Measurements from ENCODE around the gene SLC25A29. TPM values are rescaled to one million over a fixed set of nuclear protein-coding genes. Genes with fewer than 3 reads are reported as not detected.
A peak's percentile ranks its signal among the peaks of the same experiment; 100 is the strongest.

SLC25A29 gene
- total and polyA plus RNA-seq, 2 of the 4 experiments (the other 2 are of a cell fraction), result 6.5 to 37.7 TPM

GRCh38 chr14:100317389-100317788 lies 11.1 kb upstream of the SLC25A29 start:
- TF ChIP-seq MAFK (IDR thresholded peaks at IDR 0.05; ENCODE audit: low read depth, low read length) (no peak), POLR2A (IDR thresholded peaks at IDR 0.05; ENCODE audit: low read depth, low read length) (no peak), RCOR1 (IDR thresholded peaks at IDR 0.05; ENCODE audit: insufficient replicate concordance, low read length) (no peak), RAD21 (IDR thresholded peaks at IDR 0.05; ENCODE audit: low read length) (no peak)
- TF ChIP-seq, protein P1, sequence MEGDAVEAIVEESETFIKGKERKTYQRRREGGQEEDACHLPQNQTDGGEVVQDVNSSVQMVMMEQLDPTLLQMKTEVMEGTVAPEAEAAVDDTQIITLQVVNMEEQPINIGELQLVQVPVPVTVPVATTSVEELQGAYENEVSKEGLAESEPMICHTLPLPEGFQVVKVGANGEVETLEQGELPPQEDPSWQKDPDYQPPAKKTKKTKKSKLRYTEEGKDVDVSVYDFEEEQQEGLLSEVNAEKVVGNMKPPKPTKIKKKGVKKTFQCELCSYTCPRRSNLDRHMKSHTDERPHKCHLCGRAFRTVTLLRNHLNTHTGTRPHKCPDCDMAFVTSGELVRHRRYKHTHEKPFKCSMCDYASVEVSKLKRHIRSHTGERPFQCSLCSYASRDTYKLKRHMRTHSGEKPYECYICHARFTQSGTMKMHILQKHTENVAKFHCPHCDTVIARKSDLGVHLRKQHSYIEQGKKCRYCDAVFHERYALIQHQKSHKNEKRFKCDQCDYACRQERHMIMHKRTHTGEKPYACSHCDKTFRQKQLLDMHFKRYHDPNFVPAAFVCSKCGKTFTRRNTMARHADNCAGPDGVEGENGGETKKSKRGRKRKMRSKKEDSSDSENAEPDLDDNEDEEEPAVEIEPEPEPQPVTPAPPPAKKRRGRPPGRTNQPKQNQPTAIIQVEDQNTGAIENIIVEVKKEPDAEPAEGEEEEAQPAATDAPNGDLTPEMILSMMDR (conservative IDR thresholded peaks at IDR 0.05; ENCODE audit: low read depth, low read length), result no peak
- H3K9me3 ChIP-seq (ENCODE audit: control insufficient read depth, insufficient read depth, low read length), result no peaks in the 10 kb centered on the region

More at GRCh38 chr14:100317389-100317788, 11.1 kb upstream of the SLC25A29 start:
- no peak overlapping the region for H3K4me3 ChIP-seq (ENCODE audit: insufficient read depth, low read depth, low read length)
- no peak overlapping the region for H2BK15ac ChIP-seq (ENCODE audit: low read depth, low read length)
- peaks cover 5% of the 10 kb centered on the region; the same call in 1 of the 2 replicates for H3K4me1 ChIP-seq (ENCODE audit: control insufficient read depth, insufficient read depth, low read length)
- no peak overlapping the region for H3K18ac ChIP-seq (ENCODE audit: low read depth, low read length)
- no peaks in the 10 kb centered on the region for H3K27me3 ChIP-seq (ENCODE audit: control insufficient read depth, insufficient read depth, low read length)
- POLR2A ChIA-PET (ENCODE audit: unreplicated experiment), result no interaction called here
- H3K4ac ChIP-seq (ENCODE audit: low read depth, low read length), result no peak overlapping the region
- no peak overlapping the region for H3K4me2 ChIP-seq (ENCODE audit: low read depth, low read length)
- H3K14ac ChIP-seq (replicated peaks; ENCODE audit: low read depth, low read length), result no peak overlapping the region
- intact Hi-C loops (cut with micrococcal nuclease), result no loop called here
- DNase-seq, result no peak
- no peak overlapping the region for H2BK5ac ChIP-seq (ENCODE audit: low read depth, low read length, poor library complexity, severe bottlenecking)
- CTCF ChIA-PET, result interaction anchor here (0.8 kb wide), 1 partner anchor 20 kb away, joined by 3 read pairs; no protein-coding TSS in a partner anchor
- in situ Hi-C loops (cut with MboI; ENCODE audit: low sequenced_read_pairs), result no loop called here
- H4K5ac ChIP-seq (ENCODE audit: low read depth, low read length), result no peak overlapping the region
- H2BK20ac ChIP-seq (ENCODE audit: low read depth, low read length), result no peak overlapping the region
- no peak overlapping the region for H3K23ac ChIP-seq (ENCODE audit: low read depth, low read length)
- H2AFZ ChIP-seq (replicated peaks; ENCODE audit: low read length, poor library complexity), result peak overlapping the region; percentile 58
- no peak overlapping the region for H3K56ac ChIP-seq (ENCODE audit: extremely low read depth, insufficient read depth, low read length)
- H3K36me3 ChIP-seq (ENCODE audit: control insufficient read depth, insufficient read depth, low read length), result no peaks in the 10 kb centered on the region
- H4K8ac ChIP-seq (ENCODE audit: low read depth in 2 of 2, low read length in 2 of 2), result 0 out of 4 replicates have a peak overlapping the region, but pooled peaks of 1 of the 2 experiments have one; percentile 69
- dilution Hi-C loops (cut with HindIII; ENCODE audit: low sequenced_read_pairs, unreplicated experiment), result no loop called here
- H2AK9ac ChIP-seq (replicated peaks; ENCODE audit: low read depth, low read length, poor library complexity), result no peak overlapping the region
- no peak overlapping the region for H3K27ac ChIP-seq (ENCODE audit: insufficient read depth, low read length)
- H2AK5ac ChIP-seq (ENCODE audit: low read depth, low read length), result no peak overlapping the region
- no peak overlapping the region for H3K9ac ChIP-seq (ENCODE audit: low read depth, low read length)
- no peaks in the 10 kb centered on the region for H3K79me1 ChIP-seq (ENCODE audit: low read depth in 1 of 2, low read length in 2 of 2)
- H2BK120ac ChIP-seq (ENCODE audit: low read depth, low read length), result no peak overlapping the region
- no peaks in the 10 kb centered on the region for H4K20me1 ChIP-seq (ENCODE audit: insufficient read depth, low read length)
- no peaks in the 10 kb centered on the region for H3K9me1 ChIP-seq (ENCODE audit: insufficient read depth, low read length)
- ATAC-seq (ENCODE audit: low read depth), result no peak
- no CpG with 5 or more reads among the region's 6 CpGs for WGBS, 2 experiments (ENCODE audit: extremely low coverage in 2 of 2, insufficient read length in 1 of 2)
- no peak overlapping the region for H4K91ac ChIP-seq (ENCODE audit: insufficient read depth, low read depth, low read length)
- no TSS peak for BruUV-seq (replicated peaks)

Data from IMR-90 (cell line).